ENCODE measurements around the gene MEIKIN. TPM values are rescaled to one million over a fixed set of nuclear protein-coding genes. Genes with fewer than 3 reads are reported as not detected.

MEIKIN gene
- total RNA-seq, 4 donors from 2014 or later, result not detected

DNA sequence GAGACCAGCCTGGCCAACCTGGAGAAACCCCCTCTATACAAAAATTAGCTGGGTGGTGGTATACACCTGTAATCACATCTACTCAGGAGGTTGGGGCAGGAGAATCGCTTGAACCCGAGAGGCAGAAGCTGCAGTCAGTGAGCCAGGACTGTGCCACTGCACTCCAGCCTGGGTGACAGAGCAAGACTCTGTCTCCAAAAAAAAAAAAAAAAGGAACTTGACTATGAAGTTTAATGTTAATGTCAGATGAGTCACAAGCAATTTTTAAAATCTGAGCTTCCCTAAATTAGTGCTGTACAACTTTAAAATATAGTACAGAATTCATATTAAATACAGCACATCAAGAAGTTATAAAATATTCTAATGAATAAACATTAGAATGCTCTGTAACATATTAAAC is 1.5 kb downstream of the MEIKIN start:
- intact Hi-C loops (cut with DNase I), result no loop called here
- DNase-seq (ENCODE audit: extremely low spot score), result no peak
- Histone ChIP-seq H3K36me3 (no peaks in the 10 kb centered on the region), H3K9me3 (no peaks in the 10 kb centered on the region), H3K4me3 (no peak overlapping the region), H3K27me3 (no peaks in the 10 kb centered on the region), H3K27ac (replicated peaks in 1 of 4) (no peak overlapping the region), H3K4me1 (no peaks in the 10 kb centered on the region)
- 86% methylated on average over 2 of the region's 2 CpGs for WGBS
- TF ChIP-seq POLR2A (IDR thresholded peaks at IDR 0.05; ENCODE audit: low read depth) (no peak), CTCF (IDR thresholded peaks at IDR 0.05) (no peak), EP300 (IDR thresholded peaks at IDR 0.05) (no peak), POLR2AphosphoS5 (IDR thresholded peaks at IDR 0.05) (no peak)

DNA sequence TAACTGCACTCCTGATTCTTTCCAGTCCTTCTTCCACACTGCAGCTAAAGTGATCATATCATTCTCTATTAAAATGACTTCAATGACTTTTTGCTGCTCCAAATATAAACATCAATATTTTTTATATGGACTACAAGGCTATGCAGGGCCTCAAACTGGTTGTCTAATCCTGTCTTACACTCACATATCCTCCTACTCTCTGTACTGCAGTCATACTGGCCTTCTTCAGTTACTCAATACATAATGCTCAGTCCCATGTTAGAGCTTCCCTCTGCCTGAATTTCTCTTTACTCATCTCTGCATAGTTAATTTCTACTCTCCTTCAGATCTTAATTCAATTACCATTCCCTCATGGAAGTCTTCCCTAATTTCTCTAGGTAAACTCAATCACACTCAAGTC is 3.4 kb downstream of the MEIKIN start:
- H3K9me3 ChIP-seq, result no peaks in the 10 kb centered on the region
- intact Hi-C loops (cut with DNase I), result no loop called here
- TF ChIP-seq POLR2AphosphoS5 (IDR thresholded peaks at IDR 0.05) (no peak), EP300 (IDR thresholded peaks at IDR 0.05) (no peak), CTCF (IDR thresholded peaks at IDR 0.05) (no peak)
- H3K4me1 ChIP-seq, result no peaks in the 10 kb centered on the region
- DNase-seq (ENCODE audit: extremely low spot score), result no peak
- no peaks in the 10 kb centered on the region for H3K36me3 ChIP-seq
- no peak overlapping the region for H3K27ac ChIP-seq (replicated peaks in 1 of 4)
- no peak overlapping the region for H3K4me3 ChIP-seq
- H3K27me3 ChIP-seq, result no peaks in the 10 kb centered on the region

DNA sequence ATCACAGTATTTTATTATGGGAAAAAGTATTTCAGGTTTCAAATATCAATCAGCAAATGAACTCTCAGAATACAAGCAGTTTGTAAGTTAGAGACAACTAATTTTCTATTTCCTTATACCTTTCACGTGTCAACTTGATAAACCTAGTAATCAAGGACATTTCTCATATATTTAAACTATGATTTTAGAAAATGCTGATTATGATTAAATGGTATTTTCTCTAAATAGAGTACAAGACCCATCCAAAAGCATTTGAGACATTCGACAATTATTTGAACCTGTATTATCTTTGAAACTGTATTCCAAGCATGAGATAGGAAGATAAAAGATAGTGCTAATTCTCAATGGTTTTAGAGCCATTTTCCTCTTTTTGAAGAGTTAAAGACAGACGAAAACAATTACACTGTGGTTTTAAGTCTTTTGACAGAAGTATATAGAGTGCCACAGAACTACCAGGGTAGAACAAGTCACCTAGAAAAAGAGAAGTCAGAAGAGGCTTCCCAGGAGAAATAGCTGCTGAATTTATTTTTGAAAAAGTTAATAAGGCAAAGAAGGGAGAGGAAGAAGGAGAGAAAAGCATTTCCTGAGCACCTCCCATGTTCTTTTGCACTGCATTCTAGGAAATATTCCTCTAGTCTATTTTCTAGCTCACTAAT is 5.6 kb downstream of the MEIKIN start:
- no peak for TF ChIP-seq POLR2AphosphoS5 (IDR thresholded peaks at IDR 0.05)
- no peak overlapping the region for H3K27ac ChIP-seq (replicated peaks in 1 of 4)
- intact Hi-C loops (cut with DNase I), result no loop called here
- H3K27me3 ChIP-seq, result no peaks in the 10 kb centered on the region
- H3K4me3 ChIP-seq, result no peak overlapping the region
- 49% methylated on average over 3 of the region's 3 CpGs for WGBS
- H3K9me3 ChIP-seq, result no peaks in the 10 kb centered on the region
- no peak for DNase-seq (ENCODE audit: extremely low spot score)
- no peaks in the 10 kb centered on the region for H3K36me3 ChIP-seq
- no peaks in the 10 kb centered on the region for H3K4me1 ChIP-seq

- Histone ChIP-seq H3K36me3 (no peaks in the 10 kb centered on the region), H3K4me3 (no peak overlapping the region), H3K4me1 (no peaks in the 10 kb centered on the region), H3K27me3 (no peaks in the 10 kb centered on the region), H3K27ac (replicated peaks in 1 of 4) (no peak overlapping the region), H3K9me3 (peaks cover 0 to 27% (median 12%) of the 10 kb centered on the region in 4 donors)
- intact Hi-C loops (cut with DNase I), result no loop called here
- no peak for DNase-seq (ENCODE audit: extremely low spot score)
- 63% methylated on average over 2 of the region's 2 CpGs for WGBS
- TF ChIP-seq CTCF (IDR thresholded peaks at IDR 0.05) (no peak), POLR2A (IDR thresholded peaks at IDR 0.05; ENCODE audit: low read depth) (no peak)
Measured at GRCh38 chr5:131932235-131932634, 13.2 kb downstream of the MEIKIN start.

DNA sequence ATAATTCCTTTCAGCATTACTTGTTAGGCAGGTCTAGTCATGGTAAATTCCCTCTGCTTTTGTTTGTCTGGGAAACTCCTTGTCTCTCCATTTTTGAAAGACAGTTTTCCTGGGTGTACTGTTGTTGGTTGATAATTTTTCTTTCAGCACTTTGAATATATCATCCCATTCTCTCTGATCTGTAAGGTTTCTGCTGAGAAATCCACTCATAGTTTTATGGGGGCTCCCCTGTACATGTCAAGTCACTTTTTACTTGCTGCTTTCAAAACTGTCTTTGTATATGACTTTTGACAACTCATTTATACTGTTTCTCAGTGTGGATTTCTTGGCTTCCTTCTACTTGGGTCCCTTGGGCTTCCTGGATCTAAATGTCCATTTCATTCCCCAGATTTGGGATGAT is 16.5 kb downstream of the MEIKIN start:
- H3K36me3 ChIP-seq, result no peaks in the 10 kb centered on the region
- no peak for DNase-seq (ENCODE audit: extremely low spot score)
- H3K4me1 ChIP-seq, result no peaks in the 10 kb centered on the region
- no peaks in the 10 kb centered on the region for H3K27me3 ChIP-seq
- peaks cover 0 to 42% (median 17%) of the 10 kb centered on the region in 4 donors for H3K9me3 ChIP-seq
- no peak overlapping the region for H3K27ac ChIP-seq (replicated peaks in 1 of 4)
- intact Hi-C loops (cut with DNase I), result no loop called here
- TF ChIP-seq POLR2AphosphoS5 (IDR thresholded peaks at IDR 0.05) (no peak), CTCF (IDR thresholded peaks at IDR 0.05) (no peak), EP300 (IDR thresholded peaks at IDR 0.05) (no peak), POLR2A (IDR thresholded peaks at IDR 0.05; ENCODE audit: low read depth) (no peak)
- no peak overlapping the region for H3K4me3 ChIP-seq

All from esophagus muscularis mucosa (tissue), 4 donors.